ENCODE results near the gene SEMA4C. TPM values are rescaled to one million over a fixed set of nuclear protein-coding genes. Genes with fewer than 3 reads are reported as not detected.

SEMA4C gene
- polyA plus RNA-seq, 1 donor (not counting 4 experiments of a cell fraction or from before 2014, with no cell fraction given): 7.5 TPM

- Histone ChIP-seq H3K4me3 (ENCODE audit: control insufficient read depth in 2 of 3, extremely low read depth in 1 of 3, insufficient read depth in 2 of 3, low read depth in 1 of 3, low read length in 3 of 3) (no peak overlapping the region), H3K36me3 (ENCODE audit: control insufficient read depth in 2 of 2, extremely low read depth in 1 of 2, insufficient read depth in 2 of 2, low read length in 2 of 2) (no peaks in the 10 kb centered on the region), H4K20me1 (ENCODE audit: control insufficient read depth, extremely low read depth, insufficient read depth, low read length) (no peaks in the 10 kb centered on the region), H3K4me2 (ENCODE audit: control insufficient read depth, extremely low read depth, insufficient read depth, low read depth, low read length) (peak overlapping the region; percentile 60), H3K27ac (ENCODE audit: control insufficient read depth, insufficient read depth, low read length) (no peak overlapping the region), H3K4me1 (ENCODE audit: control insufficient read depth, extremely low read depth, insufficient read depth, low read length) (peaks cover 40% of the 10 kb centered on the region), H3K9ac (ENCODE audit: control insufficient read depth, extremely low read depth, insufficient read depth, low read length) (peak overlapping the region; percentile 13), H3K9me1 (ENCODE audit: control insufficient read depth, extremely low read depth, insufficient read depth, low read length) (no peaks in the 10 kb centered on the region), H2AFZ (ENCODE audit: control insufficient read depth, low read length) (no peak overlapping the region), H3K9me3 (ENCODE audit: control insufficient read depth, low read depth, low read length) (no peaks in the 10 kb centered on the region), H3K79me2 (ENCODE audit: control insufficient read depth, insufficient read depth, low read length) (no peaks in the 10 kb centered on the region), H3K27me3 (ENCODE audit: control insufficient read depth, extremely low read depth, insufficient read depth, low read length) (no peaks in the 10 kb centered on the region)
- DNase-seq (ENCODE audit: low read depth, low spot score) (no peak), FAIRE-seq (peak; percentile 91)
- dilution Hi-C loops (cut with MboI; ENCODE audit: extremely low pct_ligation_motif_present, low sequenced_read_pairs): no loop called here
- TF ChIP-seq CTCF (optimal IDR thresholded peaks at IDR 0.05 in 1 of 3, IDR thresholded peaks at IDR 0.05 in 1 of 3, conservative IDR thresholded peaks at IDR 0.05 in 1 of 3; ENCODE audit: extremely low read depth in 1 of 3, insufficient read depth in 2 of 3, low read length in 3 of 3) (no peak), EZH2 (IDR thresholded peaks at IDR 0.05; ENCODE audit: low read length) (no peak)
Measured at GRCh38 chr2:96888072-96889011, 18.5 kb upstream of the SEMA4C start.

- Histone ChIP-seq H2AFZ (ENCODE audit: control insufficient read depth, low read length) (peak overlapping the region; percentile 8), H3K27me3 (ENCODE audit: control insufficient read depth, extremely low read depth, insufficient read depth, low read length) (no peaks in the 10 kb centered on the region), H3K4me3 (ENCODE audit: control insufficient read depth in 2 of 3, extremely low read depth in 1 of 3, insufficient read depth in 2 of 3, low read depth in 1 of 3, low read length in 3 of 3) (no peak overlapping the region), H3K9me3 (ENCODE audit: control insufficient read depth, low read depth, low read length) (no peaks in the 10 kb centered on the region), H3K4me1 (ENCODE audit: control insufficient read depth, extremely low read depth, insufficient read depth, low read length) (peaks cover 47% of the 10 kb centered on the region), H3K36me3 (ENCODE audit: control insufficient read depth in 2 of 2, extremely low read depth in 1 of 2, insufficient read depth in 2 of 2, low read length in 2 of 2) (no peaks in the 10 kb centered on the region), H3K9me1 (ENCODE audit: control insufficient read depth, extremely low read depth, insufficient read depth, low read length) (no peaks in the 10 kb centered on the region), H3K4me2 (ENCODE audit: control insufficient read depth, extremely low read depth, insufficient read depth, low read depth, low read length) (peak overlapping the region; percentile 60), H3K9ac (ENCODE audit: control insufficient read depth, extremely low read depth, insufficient read depth, low read length) (peak overlapping the region; percentile 13), H4K20me1 (ENCODE audit: control insufficient read depth, extremely low read depth, insufficient read depth, low read length) (no peaks in the 10 kb centered on the region), H3K79me2 (ENCODE audit: control insufficient read depth, insufficient read depth, low read length) (no peaks in the 10 kb centered on the region), H3K27ac (ENCODE audit: control insufficient read depth, insufficient read depth, low read length) (no peak overlapping the region)
- FAIRE-seq (peak; percentile 56), DNase-seq (ENCODE audit: low read depth, low spot score) (no peak)
- no peak for TF ChIP-seq CTCF (optimal IDR thresholded peaks at IDR 0.05 in 1 of 3, IDR thresholded peaks at IDR 0.05 in 1 of 3, conservative IDR thresholded peaks at IDR 0.05 in 1 of 3; ENCODE audit: extremely low read depth in 1 of 3, insufficient read depth in 2 of 3, low read length in 3 of 3)
- no peak for TF ChIP-seq EZH2 (IDR thresholded peaks at IDR 0.05; ENCODE audit: low read length)
- dilution Hi-C loops (cut with MboI; ENCODE audit: extremely low pct_ligation_motif_present, low sequenced_read_pairs): no loop called here
Measured at GRCh38 chr2:96887493-96888012, 17.7 kb upstream of the SEMA4C start.
